ENCODE data around the gene SIK3.
"Not testable (repeated sequence)": the region's sequence is repeated elsewhere in the genome, so short reads cannot be mapped to it uniquely, and the experiment has no call there.

SIK3 gene

GRCh38 chr11:117037279-117037974, 60.8 kb downstream of the SIK3 start:
- no peak overlapping the region for H3K27ac ChIP-seq (ENCODE audit: low read depth, low read length)
- H3K4me2 ChIP-seq (ENCODE audit: low read length) = no peak overlapping the region
- no peaks in the 10 kb centered on the region for H3K79me2 ChIP-seq (ENCODE audit: control insufficient read depth, insufficient read depth, low read length)
- H2BK15ac ChIP-seq (replicated peaks; ENCODE audit: low read depth) = no peak overlapping the region
- no peak overlapping the region for H4K5ac ChIP-seq (ENCODE audit: low read length)
- H2AK5ac ChIP-seq (ENCODE audit: low read length) = no peak overlapping the region
- H3K36me3 ChIP-seq (ENCODE audit: control insufficient read depth, insufficient read depth, low read length) = no peaks in the 10 kb centered on the region
- H3K27me3 ChIP-seq (ENCODE audit: insufficient read depth, low read length, poor library complexity) = no peaks in the 10 kb centered on the region
- no peak overlapping the region for H3K4ac ChIP-seq (ENCODE audit: low read depth, low read length)
- no CpG with 5 or more reads among the region's 1 CpG for WGBS (ENCODE audit: extremely low coverage, insufficient coverage, low lambda C conversion rate)
- H2BK5ac ChIP-seq (ENCODE audit: low read length) = no peak overlapping the region
- peaks cover 3% of the 10 kb centered on the region for H3K4me1 ChIP-seq (ENCODE audit: control insufficient read depth, low read depth, low read length)
- H4K8ac ChIP-seq (ENCODE audit: low read depth, low read length) = no peak overlapping the region
- no peak overlapping the region for H3K4me3 ChIP-seq (ENCODE audit: low read length)
- DNase-seq = peak; percentile 45
- H2BK120ac ChIP-seq (ENCODE audit: low read depth, low read length) = no peak overlapping the region
- no peak overlapping the region for H3K56ac ChIP-seq (ENCODE audit: low read length)
- H3K23ac ChIP-seq (ENCODE audit: low read length) = no peak overlapping the region
- H3K79me1 ChIP-seq (ENCODE audit: low read length) = no peaks in the 10 kb centered on the region
- H3K9ac ChIP-seq (ENCODE audit: low read length) = no peak overlapping the region
- H3K18ac ChIP-seq (ENCODE audit: low read length) = no peak overlapping the region

GRCh38 chr11:117034901-117035300, 63.3 kb downstream of the SIK3 start:
- H3K79me2 ChIP-seq (ENCODE audit: control insufficient read depth, insufficient read depth, low read length) = no peaks in the 10 kb centered on the region
- H3K4me3 ChIP-seq (ENCODE audit: low read length) = no peak overlapping the region
- H3K56ac ChIP-seq (ENCODE audit: low read length) = no peak overlapping the region
- H3K27ac ChIP-seq (ENCODE audit: low read depth, low read length) = no peak overlapping the region
- H3K18ac ChIP-seq (ENCODE audit: low read length) = no peak overlapping the region
- H4K8ac ChIP-seq (ENCODE audit: low read depth, low read length) = no peak overlapping the region
- H3K4ac ChIP-seq (ENCODE audit: low read depth, low read length) = no peak overlapping the region
- no peak for DNase-seq
- H3K4me2 ChIP-seq (ENCODE audit: low read length) = no peak overlapping the region
- no peak overlapping the region for H3K9ac ChIP-seq (ENCODE audit: low read length)
- no peak overlapping the region for H2BK5ac ChIP-seq (ENCODE audit: low read length)
- H3K27me3 ChIP-seq (ENCODE audit: insufficient read depth, low read length, poor library complexity) = no peaks in the 10 kb centered on the region
- H4K5ac ChIP-seq (ENCODE audit: low read length) = no peak overlapping the region
- no peaks in the 10 kb centered on the region for H3K79me1 ChIP-seq (ENCODE audit: low read length)
- H3K4me1 ChIP-seq (ENCODE audit: control insufficient read depth, low read depth, low read length) = peaks cover 3% of the 10 kb centered on the region
- no peak overlapping the region for H3K23ac ChIP-seq (ENCODE audit: low read length)
- H2BK120ac ChIP-seq (ENCODE audit: low read depth, low read length) = no peak overlapping the region
- H2AK5ac ChIP-seq (ENCODE audit: low read length) = no peak overlapping the region
- no peaks in the 10 kb centered on the region for H3K36me3 ChIP-seq (ENCODE audit: control insufficient read depth, insufficient read depth, low read length)
- H2BK15ac ChIP-seq (replicated peaks; ENCODE audit: low read depth) = no peak overlapping the region

- Histone ChIP-seq H3K18ac (ENCODE audit: low read length) (no peak overlapping the region), H4K5ac (ENCODE audit: low read length) (no peak overlapping the region), H4K8ac (ENCODE audit: low read depth, low read length) (no peak overlapping the region), H2AK5ac (ENCODE audit: low read length) (no peak overlapping the region), H3K79me2 (ENCODE audit: control insufficient read depth, insufficient read depth, low read length) (peaks cover 3% of the 10 kb centered on the region), H3K4me3 (ENCODE audit: low read length) (no peak overlapping the region), H3K23ac (ENCODE audit: low read length) (no peak overlapping the region), H2BK15ac (replicated peaks; ENCODE audit: low read depth) (no peak overlapping the region), H3K4me2 (ENCODE audit: low read length) (no peak overlapping the region), H3K4ac (ENCODE audit: low read depth, low read length) (no peak overlapping the region), H3K56ac (ENCODE audit: low read length) (no peak overlapping the region), H2BK120ac (ENCODE audit: low read depth, low read length) (no peak overlapping the region), H3K27ac (ENCODE audit: low read depth, low read length) (no peak overlapping the region), H3K79me1 (ENCODE audit: low read length) (peaks cover 6% of the 10 kb centered on the region), H3K4me1 (ENCODE audit: control insufficient read depth, low read depth, low read length) (no peaks in the 10 kb centered on the region), H3K27me3 (ENCODE audit: insufficient read depth, low read length, poor library complexity) (no peaks in the 10 kb centered on the region), H2BK5ac (ENCODE audit: low read length) (no peak overlapping the region), H3K36me3 (ENCODE audit: control insufficient read depth, insufficient read depth, low read length) (no peaks in the 10 kb centered on the region), H3K9ac (ENCODE audit: low read length) (no peak overlapping the region)
- no CpG with 5 or more reads among the region's 6 CpGs for WGBS (ENCODE audit: extremely low coverage, insufficient coverage, low lambda C conversion rate)
- DNase-seq = no peak
Observed at GRCh38 chr11:117026593-117027330, 71.5 kb downstream of the SIK3 start.

GRCh38 chr11:117023707-117024106, 74.5 kb downstream of the SIK3 start:
- H3K18ac ChIP-seq (ENCODE audit: low read length); H3K27me3 ChIP-seq (ENCODE audit: insufficient read depth, low read length, poor library complexity); H2AK5ac ChIP-seq (ENCODE audit: low read length); DNase-seq; H3K4me1 ChIP-seq (ENCODE audit: control insufficient read depth, low read depth, low read length); H3K9ac ChIP-seq (ENCODE audit: low read length); H4K8ac ChIP-seq (ENCODE audit: low read depth, low read length); H2BK120ac ChIP-seq (ENCODE audit: low read depth, low read length); H2BK15ac ChIP-seq (replicated peaks; ENCODE audit: low read depth); H3K23ac ChIP-seq (ENCODE audit: low read length); H2BK5ac ChIP-seq (ENCODE audit: low read length); H3K4me2 ChIP-seq (ENCODE audit: low read length); H3K36me3 ChIP-seq (ENCODE audit: control insufficient read depth, insufficient read depth, low read length); H3K4me3 ChIP-seq (ENCODE audit: low read length); H3K27ac ChIP-seq (ENCODE audit: low read depth, low read length); H4K5ac ChIP-seq (ENCODE audit: low read length); H3K79me1 ChIP-seq (ENCODE audit: low read length); H3K79me2 ChIP-seq (ENCODE audit: control insufficient read depth, insufficient read depth, low read length); H3K56ac ChIP-seq (ENCODE audit: low read length); H3K4ac ChIP-seq (ENCODE audit: low read depth, low read length): not testable (repeated sequence)
- no CpG with 5 or more reads among the region's 7 CpGs for WGBS (ENCODE audit: extremely low coverage, insufficient coverage, low lambda C conversion rate)

GRCh38 chr11:117023178-117023577, 75.0 kb downstream of the SIK3 start:
- DNase-seq = no peak
- no peaks in the 10 kb centered on the region for H3K36me3 ChIP-seq (ENCODE audit: control insufficient read depth, insufficient read depth, low read length)
- no peaks in the 10 kb centered on the region for H3K27me3 ChIP-seq (ENCODE audit: insufficient read depth, low read length, poor library complexity)

More at GRCh38 chr11:117023178-117023577, 75.0 kb downstream of the SIK3 start:
- Histone ChIP-seq H4K8ac (ENCODE audit: low read depth, low read length) (no peak overlapping the region), H3K79me1 (ENCODE audit: low read length) (peaks cover 8% of the 10 kb centered on the region), H3K79me2 (ENCODE audit: control insufficient read depth, insufficient read depth, low read length) (peaks cover 9% of the 10 kb centered on the region), H3K18ac (ENCODE audit: low read length) (no peak overlapping the region), H3K9ac (ENCODE audit: low read length) (no peak overlapping the region), H2BK15ac (replicated peaks; ENCODE audit: low read depth) (no peak overlapping the region), H3K23ac (ENCODE audit: low read length) (no peak overlapping the region), H3K27ac (ENCODE audit: low read depth, low read length) (no peak overlapping the region), H2BK120ac (ENCODE audit: low read depth, low read length) (no peak overlapping the region), H4K5ac (ENCODE audit: low read length) (no peak overlapping the region), H2BK5ac (ENCODE audit: low read length) (no peak overlapping the region), H3K4me3 (ENCODE audit: low read length) (no peak overlapping the region), H2AK5ac (ENCODE audit: low read length) (no peak overlapping the region), H3K4me2 (ENCODE audit: low read length) (no peak overlapping the region), H3K4me1 (ENCODE audit: control insufficient read depth, low read depth, low read length) (no peaks in the 10 kb centered on the region), H3K56ac (ENCODE audit: low read length) (no peak overlapping the region), H3K4ac (ENCODE audit: low read depth, low read length) (no peak overlapping the region)
- no CpG with 5 or more reads among the region's 3 CpGs for WGBS (ENCODE audit: extremely low coverage, insufficient coverage, low lambda C conversion rate)

Data from mesendoderm (in vitro differentiated cells).